Heart left ventricle (tissue), 16 donors: ENCODE results near the gene FCN1. TPM values are rescaled to one million over a fixed set of nuclear protein-coding genes. Genes with fewer than 3 reads are reported as not detected.

Source experiments
- ATAC-seq, 4 donors: fragments of 200-7000 bp; cut with Tn5 transposase; one replicate each; pipeline ENCODE4 v1.9.1; 2020 to 2022; ENCODE audit warnings: moderate library complexity in 4 of 4, mild to moderate bottlenecking in 3 of 4, moderate number of reproducible peaks in 1 of 4
- DNase-seq, 5 donors: peaks; one replicate each; pipeline ENCODE4 v3.0.0-alpha.2; 2020
- H3K27ac ChIP-seq, 12 donors: fragments of 200-600 bp; sonication (generic) in 4 of 12; one replicate each; pipeline versions ENCODE4 v1.5.0 to v1.8.0; 2016 to 2022; ENCODE audit warnings: mild to moderate bottlenecking in 2 of 12
- H3K27me3 ChIP-seq, 9 donors: fragments of 200-600 bp; sonication (generic) in 2 of 9; one replicate each; pipeline versions ENCODE4 v1.5.1 to v1.8.0; 2016 to 2022; ENCODE audit warnings: mild to moderate bottlenecking in 3 of 9
- H3K36me3 ChIP-seq, 9 donors: fragments of 200-600 bp; sonication (generic) in 2 of 9; one replicate each; pipeline versions ENCODE4 v1.5.0 to v1.8.0; 2018 to 2022; ENCODE audit warnings: mild to moderate bottlenecking in 2 of 9
- H3K4me1 ChIP-seq, 12 donors: fragments of 200-600 bp; sonication (generic) in 4 of 12; one replicate each; pipeline versions ENCODE4 v1.5.0 to v1.8.0; 2016 to 2022; ENCODE audit warnings: mild to moderate bottlenecking in 3 of 12
- H3K4me3 ChIP-seq, 12 donors: fragments of 200-600 bp; sonication (generic) in 4 of 12; one replicate each; pipeline versions ENCODE4 v1.5.0 to v1.8.0; 2017 to 2022; ENCODE audit warnings: mild to moderate bottlenecking in 9 of 12, moderate library complexity in 4 of 12
- H3K9me3 ChIP-seq, 12 donors: fragments of 200-600 bp; sonication (generic) in 4 of 12; one replicate each; pipeline versions ENCODE4 v1.5.0 to v1.8.0; 2016 to 2022; ENCODE audit warnings: mild to moderate bottlenecking in 1 of 12
- POLR2A ChIP-seq, 2 donors: fragments of 450-650 bp; IDR thresholded peaks; one replicate each; pipeline ENCODE4 v1.6.1; 2017; ENCODE audit warnings: antibody characterized with exemption in 2 of 2, mild to moderate bottlenecking in 2 of 2, moderate library complexity in 2 of 2
- WGBS, 4 donors: extraction: QIAGEN DNeasy Blood & Tissue Kit in 2 of 4; methylation state at CpG; one replicate each; pipeline versions ENCODE4 v1.1.5 to v1.1.7; 2013 to 2018; 5-methylcytosine and 5-hydroxymethylcytosine counted together
- intact Hi-C, 10 donors: fragments of 100-400 bp; cut with DNase I; formaldehyde crosslinking; loops; one replicate each; pipeline versions ENCODE4 v1.11.1 to v1.14.2; 2022
- polyA plus RNA-seq, 2 donors: library from polyadenylated mRNA; stranded (reverse); fragments of 200-250 nt; gene quantifications; one replicate each; pipeline ENCODE4 v1.2.3, GENCODE V29; 2013
- total RNA-seq, 9 donors: library from RNA; depleted of rRNA in 2 of 9; stranded (reverse); fragments of >200 nt in 2 of 9; fragmentation: NEBNext Ultra II Directional in 3 of 9; extraction: Animal tissue kit (Norgen Biotek cat#: 25700) in 3 of 9; gene quantifications; one replicate each; pipeline versions ENCODE4 v1.1.0 to v1.2.4, GENCODE V29; 2016 to 2023
- TF ChIP-seq, protein P1 (sequence below), 12 donors: fragments of 200-600 bp; sonication (generic) in 4 of 12; IDR thresholded peaks; one replicate each; pipeline versions ENCODE4 v1.5.0 to v1.8.0; 2018 to 2022; ENCODE audit warnings: antibody characterized with exemption in 12 of 12, mild to moderate bottlenecking in 5 of 12
- donor health status: ischemic (EF 13 %, LVEDD 7.1; RV severe dilation, severe dysfunction).
- donor health status: healthy with polysubstance abuse.
- donor health status: DM: no; HTN: yes; CAD: no.
- donor health status: DM: no; HTN: no; CAD: no.
- donor health status: ischemic (EF 25% LVEDD 6.9; RV normal size, moderate dysfunction).
- donor health status: ischemic (EF 25% LVEDD 5.7; RV mildly dilated, moderate dysfunction).
- donor health status: healthy.
- donor health status: DM: yes; HTN: yes; CAD: no.
- donor health status: ischemic (EF 35%, LVEDD 5.7; RV mildly dilated, moderate dysfunction).
- donor health status: nonischemic (EF 11% LVEDD 7.7; RV severe dilation, severe dysfunction).
- donor health status: DM: yes; HTN: yes; CAD: no.
- donor health status: PGD.
- donor health status: ischemic (EF 29% LVEDD 5.4; RV normal size, mild dysfunction).
- donor health status: nonischemic (EF 23%, LVEDD 6.1; RV moderate dilation, normal function).

The FCN1 gene
- total and polyA plus RNA-seq, 11 donors = 0.81 to 87.5 (median 1.6) TPM

DNA sequence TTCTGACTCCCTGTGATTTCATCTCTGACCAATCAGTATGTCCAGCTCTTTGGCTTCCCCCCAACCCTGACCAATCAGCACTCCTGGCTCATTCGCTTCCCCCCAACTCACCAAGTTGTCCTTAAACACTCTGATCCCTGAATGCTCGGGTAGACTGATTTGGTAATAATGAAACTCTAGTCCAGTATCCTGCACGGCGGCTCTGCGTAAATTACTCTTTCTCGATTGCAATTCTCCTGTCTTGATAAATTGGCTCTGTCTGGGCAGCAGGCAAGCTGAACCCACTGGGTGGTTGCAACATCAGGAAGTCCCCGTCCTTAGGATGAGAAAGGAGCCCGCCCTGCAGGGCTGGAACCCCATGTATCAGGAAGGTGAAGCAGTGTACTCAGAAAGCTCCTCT lies 26.7 kb downstream of the FCN1 start:
- WGBS, 4 donors = 91 to 97% (median 94%) methylated on average over 8 of the region's 8 CpGs
- no peak overlapping the region for H3K27ac ChIP-seq
- peaks cover 0 to 38% (median 11%) of the 10 kb centered on the region in 12 donors for H3K4me1 ChIP-seq
- H3K36me3 ChIP-seq = no peaks in the 10 kb centered on the region
- H3K27me3 ChIP-seq = peaks cover 0 to 7% (median 0%) of the 10 kb centered on the region in 9 donors
- intact Hi-C loops = loop anchor here in 2 of 10 donors (10.0 kb wide), 2 partner anchors 106 to 116 kb away; no protein-coding TSS in a partner anchor
- no peak for DNase-seq
- ATAC-seq = no peak
- H3K9me3 ChIP-seq = peaks cover 0 to 11% (median 3%) of the 10 kb centered on the region in 12 donors
- H3K4me3 ChIP-seq = no peak overlapping the region
- TF ChIP-seq, protein P1, sequence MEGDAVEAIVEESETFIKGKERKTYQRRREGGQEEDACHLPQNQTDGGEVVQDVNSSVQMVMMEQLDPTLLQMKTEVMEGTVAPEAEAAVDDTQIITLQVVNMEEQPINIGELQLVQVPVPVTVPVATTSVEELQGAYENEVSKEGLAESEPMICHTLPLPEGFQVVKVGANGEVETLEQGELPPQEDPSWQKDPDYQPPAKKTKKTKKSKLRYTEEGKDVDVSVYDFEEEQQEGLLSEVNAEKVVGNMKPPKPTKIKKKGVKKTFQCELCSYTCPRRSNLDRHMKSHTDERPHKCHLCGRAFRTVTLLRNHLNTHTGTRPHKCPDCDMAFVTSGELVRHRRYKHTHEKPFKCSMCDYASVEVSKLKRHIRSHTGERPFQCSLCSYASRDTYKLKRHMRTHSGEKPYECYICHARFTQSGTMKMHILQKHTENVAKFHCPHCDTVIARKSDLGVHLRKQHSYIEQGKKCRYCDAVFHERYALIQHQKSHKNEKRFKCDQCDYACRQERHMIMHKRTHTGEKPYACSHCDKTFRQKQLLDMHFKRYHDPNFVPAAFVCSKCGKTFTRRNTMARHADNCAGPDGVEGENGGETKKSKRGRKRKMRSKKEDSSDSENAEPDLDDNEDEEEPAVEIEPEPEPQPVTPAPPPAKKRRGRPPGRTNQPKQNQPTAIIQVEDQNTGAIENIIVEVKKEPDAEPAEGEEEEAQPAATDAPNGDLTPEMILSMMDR (IDR thresholded peaks at IDR 0.05) = no peak
- TF ChIP-seq POLR2A (IDR thresholded peaks at IDR 0.05) = no peak

DNA sequence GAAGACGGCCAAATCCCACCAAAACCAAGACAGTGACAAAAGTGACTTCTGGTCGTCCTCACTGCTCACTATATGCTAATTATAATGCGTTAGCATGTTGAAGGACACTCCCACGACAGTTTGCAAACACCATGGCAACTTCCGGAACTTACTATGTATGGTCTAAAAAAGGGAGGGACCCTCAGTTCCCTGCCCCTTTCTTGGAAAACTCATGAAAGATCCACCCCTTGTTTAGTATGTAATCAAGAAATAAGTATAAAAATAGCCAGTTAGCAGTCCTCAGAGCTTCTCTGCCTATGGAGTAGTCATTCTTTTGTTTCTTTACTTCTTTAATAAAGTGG lies 27.6 kb downstream of the FCN1 start:
- WGBS, 4 donors = 73 to 87% (median 85%) methylated on average over 5 of the region's 5 CpGs
- no peak for TF ChIP-seq POLR2A (IDR thresholded peaks at IDR 0.05)
- Histone ChIP-seq H3K4me1 (peaks cover 0 to 29% (median 2%) of the 10 kb centered on the region in 12 donors), H3K27me3 (peaks cover 0 to 7% (median 0%) of the 10 kb centered on the region in 9 donors), H3K4me3 (no peak overlapping the region), H3K27ac (no peak overlapping the region), H3K9me3 (peaks cover 0 to 11% (median 3%) of the 10 kb centered on the region in 12 donors), H3K36me3 (no peaks in the 10 kb centered on the region)
- intact Hi-C loops = loop anchor here in 2 of 10 donors (10.0 kb wide), 2 partner anchors 105 to 115 kb away; no protein-coding TSS in a partner anchor
- DNase-seq (no peak), ATAC-seq (no peak)

DNA sequence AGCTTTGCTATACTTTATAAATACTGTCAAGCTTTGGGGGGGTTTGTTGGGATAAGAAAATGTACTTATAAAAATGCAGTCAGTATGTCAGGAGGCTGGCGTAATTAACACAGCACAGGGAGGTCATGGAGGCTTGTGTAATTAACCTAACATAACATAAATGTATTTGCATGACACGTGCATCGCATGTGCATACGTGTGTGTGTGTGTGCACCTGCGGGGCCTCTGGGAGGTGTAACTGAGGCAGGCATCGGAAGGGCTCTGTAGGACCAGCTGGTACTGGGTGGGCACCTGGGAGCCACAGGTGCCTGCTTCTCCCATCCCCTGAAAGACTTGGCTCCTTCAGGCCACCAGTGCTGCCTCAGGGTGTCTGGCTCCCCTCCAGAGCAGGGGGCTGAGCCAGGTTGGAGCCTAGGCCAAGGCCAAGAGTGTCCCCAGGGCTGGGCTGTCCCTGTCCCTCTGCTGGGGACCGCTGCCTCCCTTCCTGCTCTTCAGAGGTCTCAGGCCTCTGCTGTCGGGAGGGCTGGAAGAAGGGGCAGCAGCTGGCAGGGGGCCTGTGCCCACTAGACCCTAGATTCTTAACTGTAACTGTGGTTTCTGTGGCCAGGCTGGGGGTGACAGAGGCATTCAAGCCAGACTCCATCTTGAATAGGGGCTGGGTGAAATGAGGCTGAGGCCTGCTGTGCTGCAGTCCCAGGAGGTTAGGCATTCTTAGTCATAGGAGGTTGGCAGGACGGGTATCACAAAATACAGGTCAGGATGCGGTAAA lies 28.1 kb downstream of the FCN1 start:
- Histone ChIP-seq H3K27ac (no peak overlapping the region), H3K27me3 (peaks cover 0 to 7% (median 0%) of the 10 kb centered on the region in 9 donors), H3K36me3 (no peaks in the 10 kb centered on the region), H3K9me3 (peaks cover 0 to 6% (median under 1%) of the 10 kb centered on the region in 12 donors), H3K4me1 (peaks cover 0 to 26% (median 0%) of the 10 kb centered on the region in 12 donors), H3K4me3 (no peak overlapping the region)
- TF ChIP-seq POLR2A (IDR thresholded peaks at IDR 0.05) = no peak
- TF ChIP-seq, protein P1 (IDR thresholded peaks at IDR 0.05) = no peak
- DNase-seq (peak in 1 of 5 donors; percentile 21), ATAC-seq (no peak)
- intact Hi-C loops = loop anchor here in 2 of 10 donors (10.0 kb wide), 2 partner anchors 105 to 115 kb away; no protein-coding TSS in a partner anchor
- WGBS, 4 donors = 90 to 95% (median 92%) methylated on average over 10 of the region's 10 CpGs

DNA sequence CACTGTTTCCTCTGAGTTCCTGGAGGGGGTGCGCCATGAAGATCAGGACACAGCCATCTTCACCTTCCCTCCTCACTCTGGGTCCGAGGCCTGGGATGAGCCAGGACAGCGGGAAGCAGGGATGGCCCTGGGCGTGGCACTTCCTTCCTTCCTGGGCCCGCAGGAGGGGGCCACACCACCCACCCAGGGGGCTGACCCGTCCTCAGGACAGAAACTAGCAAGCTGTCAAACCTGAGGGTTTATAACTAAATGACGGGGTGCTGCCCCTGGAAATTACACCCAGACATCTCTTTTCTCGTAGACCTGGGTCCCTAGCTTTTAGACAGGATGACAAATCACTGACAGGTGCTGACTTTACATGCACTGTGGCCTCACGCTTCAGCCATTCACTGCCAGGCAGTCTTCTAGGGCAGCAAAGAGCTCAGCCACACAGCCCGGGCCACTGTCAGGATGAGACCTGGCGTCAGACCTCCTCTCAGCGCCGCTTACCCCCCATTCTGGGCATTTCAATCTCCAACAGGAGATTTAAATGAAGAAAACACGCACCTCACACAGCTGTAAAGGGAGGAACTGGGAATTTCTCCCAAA lies 29.0 kb downstream of the FCN1 start:
- intact Hi-C loops = no loop called here
- WGBS, 4 donors = 81 to 93% (median 87%) methylated on average over 9 to 14 of the region's 14 CpGs
- ATAC-seq (no peak), DNase-seq (no peak)
- peaks cover 0 to 7% (median 0%) of the 10 kb centered on the region in 9 donors for H3K27me3 ChIP-seq
- H3K27ac ChIP-seq = no peak overlapping the region
- no peaks in the 10 kb centered on the region for H3K9me3 ChIP-seq
- no peak for TF ChIP-seq POLR2A (IDR thresholded peaks at IDR 0.05)
- TF ChIP-seq, protein P1 (IDR thresholded peaks at IDR 0.05) = no peak
- peaks cover 0 to 26% (median 0%) of the 10 kb centered on the region in 12 donors for H3K4me1 ChIP-seq
- no peak overlapping the region for H3K4me3 ChIP-seq
- no peaks in the 10 kb centered on the region for H3K36me3 ChIP-seq
